Ishikawa (cell line): Measurements from ENCODE around the gene PREP.

Experiments used
- CEBPB ChIP-seq: IDR thresholded peaks from 2 replicates; pipeline ENCODE4 v1.6.1; 2012
- CREB1 ChIP-seq: IDR thresholded peaks from 2 replicates; pipeline ENCODE4 v1.6.1; 2012; ENCODE audit warnings: low read depth
- EGR1 ChIP-seq: IDR thresholded peaks from 2 replicates; pipeline ENCODE4 v1.6.1; 2012
- EP300 ChIP-seq: IDR thresholded peaks from 2 replicates; pipeline ENCODE4 v1.6.1; 2012; ENCODE audit warnings: borderline replicate concordance
- FOXM1 ChIP-seq: IDR thresholded peaks from 2 replicates; pipeline ENCODE4 v1.6.1; 2012; ENCODE audit warnings: low read depth, borderline replicate concordance
- MAX ChIP-seq: IDR thresholded peaks from 2 replicates; pipeline ENCODE4 v1.6.1; 2012
- RAD21 ChIP-seq: IDR thresholded peaks from 2 replicates; pipeline ENCODE4 v1.6.1; 2012; ENCODE audit warnings: low read depth
- REST ChIP-seq: IDR thresholded peaks from 2 replicates; pipeline ENCODE4 v1.6.1; 2012; ENCODE audit warnings: low read depth, mild to moderate bottlenecking
- TAF1 ChIP-seq: IDR thresholded peaks from 2 replicates; pipeline ENCODE4 v1.6.1; 2012; ENCODE audit warnings: low read depth, mild to moderate bottlenecking
- TEAD4 ChIP-seq: IDR thresholded peaks from 2 replicates; pipeline ENCODE4 v1.6.1; 2012
- USF1 ChIP-seq: IDR thresholded peaks from 2 replicates; pipeline ENCODE4 v1.6.1; 2012
- YY1 ChIP-seq: IDR thresholded peaks from 2 replicates; pipeline ENCODE4 v1.6.1; 2012; ENCODE audit warnings: low read depth
- ZBTB7A ChIP-seq: IDR thresholded peaks from 2 replicates; pipeline ENCODE4 v1.6.1; 2012; ENCODE audit warnings: low read depth

- TF ChIP-seq FOXM1 (no peak), REST (no peak), ZBTB7A (no peak), EP300 (no peak), YY1 (no peak), RAD21 (no peak), EGR1 (no peak), TEAD4 (no peak), CREB1 (no peak), CEBPB (no peak), MAX (no peak), USF1 (no peak), TAF1 (no peak)
Observed at GRCh38 chr6:105320271-105320670, 82.6 kb downstream of the PREP start.
